ENCODE results near the gene EIF2S3.
"Not testable (repeated sequence)": the region's sequence is repeated elsewhere in the genome, so short reads cannot be mapped to it uniquely, and the experiment has no call there.

EIF2S3 gene

DNA sequence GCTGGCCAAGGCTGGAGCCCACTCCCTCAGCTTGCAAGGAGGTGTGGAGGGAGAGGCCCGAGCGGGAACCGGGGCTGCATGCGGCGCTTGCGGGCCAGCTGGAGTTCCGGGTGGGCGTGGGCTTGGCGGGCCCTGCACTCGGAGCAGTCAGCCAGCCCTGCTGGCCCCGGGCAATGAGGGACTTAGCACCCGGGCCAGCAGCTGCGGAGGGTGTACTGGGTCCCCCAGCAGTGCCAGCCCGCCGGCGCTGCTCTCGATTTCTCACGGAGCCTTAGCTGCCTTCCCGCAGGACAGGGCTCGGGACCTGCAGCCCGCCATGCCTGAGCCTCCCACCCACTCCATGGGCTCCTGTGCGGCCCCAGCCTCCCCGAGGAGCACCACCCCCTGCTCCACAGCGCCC lies 5.1 kb upstream of the EIF2S3 start:
- not testable (repeated sequence) for DNase-seq (ENCODE audit: low read depth in 4 of 4, low spot score in 1 of 4)

DNA sequence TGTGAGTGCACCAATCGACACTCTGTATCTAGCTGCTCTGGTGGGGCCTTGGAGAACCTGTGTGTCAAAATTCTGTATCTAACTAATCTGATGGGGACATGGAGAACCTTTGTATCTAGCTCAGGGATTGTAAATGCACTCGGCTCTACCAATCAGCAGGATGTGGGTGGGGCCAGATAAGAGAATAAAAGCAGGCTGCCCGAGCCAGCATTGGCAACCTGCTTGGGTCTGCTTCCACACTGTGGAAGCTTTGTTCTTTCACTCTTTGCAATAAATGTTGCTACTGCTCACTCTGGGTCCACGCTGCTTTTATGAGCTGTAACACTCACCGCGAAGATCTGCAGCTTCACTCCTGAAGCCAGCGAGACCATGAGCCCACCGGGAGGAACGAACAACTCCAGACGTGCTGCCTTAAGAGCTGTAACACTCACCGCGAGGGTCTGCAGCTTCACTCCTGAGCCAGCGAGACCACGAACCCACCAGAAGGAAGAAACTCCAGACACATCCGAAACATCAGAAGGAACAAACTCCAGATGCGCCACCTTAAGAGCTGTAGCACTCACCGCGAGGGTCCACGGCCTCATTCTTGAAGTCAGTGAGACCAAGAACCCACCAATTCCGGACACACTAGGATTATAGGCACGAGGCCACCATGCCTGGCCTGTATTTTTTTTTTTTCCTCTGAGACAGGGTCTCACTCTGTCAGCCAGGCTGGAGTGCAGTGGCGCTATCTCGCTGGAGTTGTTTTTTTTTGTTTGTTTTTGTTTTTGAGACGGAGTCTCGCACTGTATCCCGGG lies 4.0 kb upstream of the EIF2S3 start:
- DNase-seq (ENCODE audit: low read depth in 4 of 4, low spot score in 1 of 4): not testable (repeated sequence)

DNA sequence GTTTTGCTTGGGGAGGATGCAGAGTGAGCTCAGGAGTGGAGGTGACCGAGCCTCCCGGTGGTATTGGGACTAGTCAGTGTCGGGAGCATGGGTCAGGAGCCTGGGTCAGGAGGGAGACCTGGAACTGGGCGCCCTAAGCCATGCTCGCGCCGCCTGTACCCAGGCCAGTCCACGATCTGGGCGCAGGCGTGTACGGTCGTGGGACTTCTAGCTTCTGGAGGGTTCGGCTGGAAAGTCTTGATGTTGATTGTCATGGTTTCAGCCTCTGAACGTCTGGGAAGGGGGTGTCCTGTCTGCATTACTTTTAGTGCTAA lies 244 bp downstream of the EIF2S3 start:
- no peak for DNase-seq (ENCODE audit: low read depth in 4 of 4, low spot score in 1 of 4)

GRCh38 chrX:24063488-24063887 lies 8.7 kb downstream of the EIF2S3 start:
- no peak for DNase-seq (ENCODE audit: low read depth in 4 of 4, low spot score in 1 of 4)

GRCh38 chrX:24069877-24070276 lies 15.1 kb downstream of the EIF2S3 start:
- DNase-seq (ENCODE audit: low read depth in 4 of 4, low spot score in 1 of 4): no peak

DNA sequence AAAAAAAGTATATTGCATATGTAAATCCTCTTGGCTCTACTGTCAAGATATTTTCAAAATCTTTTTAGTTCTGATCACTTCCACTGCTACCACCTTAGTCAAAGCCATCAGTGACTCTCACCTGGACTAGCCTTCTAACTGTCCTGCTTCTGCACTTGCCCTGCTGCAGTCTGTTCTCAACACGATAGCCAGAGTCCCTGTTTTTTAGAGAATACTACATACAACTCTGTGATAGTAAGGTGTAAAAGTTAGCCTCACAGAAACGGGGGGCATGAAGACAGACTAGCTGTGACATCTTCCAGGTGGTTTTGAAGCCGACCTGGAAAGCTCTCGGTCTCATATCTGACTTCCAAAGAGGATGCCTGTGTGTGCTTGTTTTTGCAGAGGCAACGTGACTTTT lies 24.7 kb downstream of the EIF2S3 start:
- no peak for DNase-seq (ENCODE audit: low read depth in 4 of 4, low spot score in 1 of 4)

DNA sequence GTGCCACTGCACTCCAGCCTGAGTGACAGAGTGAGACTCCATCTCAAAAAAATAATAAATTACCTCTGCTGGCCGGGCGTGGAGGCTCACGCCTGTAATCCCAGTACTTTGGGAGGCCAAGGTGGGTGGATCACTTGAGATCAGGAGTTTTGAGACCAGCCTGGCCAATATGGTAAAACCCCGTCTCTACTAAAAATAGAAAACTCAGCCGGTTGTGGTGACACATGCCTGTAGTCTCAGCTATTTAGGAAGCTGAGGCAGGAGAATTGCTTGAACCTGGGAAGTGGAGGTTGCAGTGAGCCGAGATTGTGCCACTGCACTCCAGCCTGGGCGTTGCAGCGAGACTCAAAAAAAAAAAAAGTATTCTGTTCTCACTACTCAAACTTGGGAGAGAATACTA lies 25.5 kb downstream of the EIF2S3 start:
- DNase-seq (ENCODE audit: low read depth in 4 of 4, low spot score in 1 of 4): not testable (repeated sequence)

- DNase-seq (ENCODE audit: low read depth in 4 of 4, low spot score in 1 of 4): no peak
Measured at GRCh38 chrX:24080704-24081103, 25.9 kb downstream of the EIF2S3 start.

- peak in 1 of 4 experiments; percentile 30 for DNase-seq (ENCODE audit: low read depth in 4 of 4, low spot score in 1 of 4)
Measured at GRCh38 chrX:24081661-24082154, 27.0 kb downstream of the EIF2S3 start.

DNA sequence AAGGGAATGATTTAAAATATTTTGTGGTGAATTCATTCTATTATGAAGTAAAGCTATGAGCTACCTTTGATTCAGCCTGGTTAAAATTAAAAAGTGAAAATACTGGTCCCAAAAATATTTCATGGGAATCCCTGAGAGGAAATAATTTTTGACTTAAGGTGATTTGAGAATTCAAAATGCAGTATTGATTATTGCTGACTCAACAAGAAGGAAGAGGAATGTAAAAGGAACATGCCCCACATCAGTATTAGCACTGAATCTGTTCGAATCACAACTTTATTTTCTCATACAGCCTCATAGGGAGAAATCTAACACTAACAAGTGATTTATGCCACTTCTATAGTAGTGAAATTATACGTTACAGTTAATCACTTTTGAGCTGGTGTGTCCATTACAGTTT lies 27.7 kb downstream of the EIF2S3 start:
- DNase-seq (ENCODE audit: low read depth in 4 of 4, low spot score in 1 of 4): no peak

DNA sequence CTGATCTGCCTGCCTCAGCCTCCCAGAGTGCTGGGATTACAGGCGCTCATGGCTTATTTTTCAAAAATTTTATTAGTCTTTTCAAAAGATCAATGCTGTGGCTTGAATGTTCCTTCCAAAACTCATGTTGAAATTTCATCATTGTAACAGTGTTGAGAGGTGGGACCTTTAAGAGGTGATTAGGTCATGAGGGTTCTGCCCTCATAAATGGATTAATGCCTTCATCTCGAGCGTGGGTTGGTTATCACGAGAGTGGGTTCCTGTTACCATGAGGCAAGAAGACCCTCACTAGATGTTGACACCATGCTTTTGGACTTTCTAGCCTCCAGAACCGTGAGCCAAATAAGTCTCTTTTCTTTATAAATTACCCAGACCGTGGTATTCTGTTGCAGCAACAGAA lies 30.3 kb downstream of the EIF2S3 start:
- no peak for DNase-seq (ENCODE audit: low read depth in 4 of 4, low spot score in 1 of 4)

GRCh38 chrX:24090300-24091200 lies 35.8 kb downstream of the EIF2S3 start:
- no peak for DNase-seq (ENCODE audit: low read depth in 4 of 4, low spot score in 1 of 4)

- DNase-seq (ENCODE audit: low read depth in 4 of 4, low spot score in 1 of 4): no peak
Measured at GRCh38 chrX:24093746-24094145, 39.0 kb downstream of the EIF2S3 start.

- DNase-seq (ENCODE audit: low read depth in 4 of 4, low spot score in 1 of 4): no peak
Measured at GRCh38 chrX:24097741-24098260, 43.0 kb downstream of the EIF2S3 start.

- no peak for DNase-seq (ENCODE audit: low read depth in 4 of 4, low spot score in 1 of 4)
Measured at GRCh38 chrX:24098932-24099331, 44.2 kb downstream of the EIF2S3 start.

- no peak for DNase-seq (ENCODE audit: low read depth in 4 of 4, low spot score in 1 of 4)
Measured at GRCh38 chrX:24099394-24099793, 44.6 kb downstream of the EIF2S3 start.

- DNase-seq (ENCODE audit: low read depth in 4 of 4, low spot score in 1 of 4): no peak
Measured at GRCh38 chrX:24100713-24101112, 46.0 kb downstream of the EIF2S3 start.

- no peak for DNase-seq (ENCODE audit: low read depth in 4 of 4, low spot score in 1 of 4)
Measured at GRCh38 chrX:24110069-24110468, 55.3 kb downstream of the EIF2S3 start.

DNA sequence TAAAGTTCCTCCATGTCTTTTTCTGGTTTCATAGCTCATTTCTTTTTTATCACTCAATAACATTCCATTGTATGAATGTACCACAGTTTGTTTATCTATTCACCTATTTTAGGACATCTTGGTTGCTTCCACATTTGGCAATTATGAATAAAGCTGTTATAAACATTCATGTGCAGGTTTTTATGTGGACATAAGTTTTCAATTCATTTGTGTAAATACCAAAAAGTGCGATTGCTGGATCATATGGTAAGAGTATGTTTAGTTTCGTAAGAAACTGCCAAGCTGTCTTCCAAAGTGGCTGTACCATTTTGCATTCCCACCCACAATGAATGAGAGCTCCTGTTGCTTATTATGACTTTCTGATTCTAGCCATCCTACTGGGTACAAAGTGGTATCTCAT lies 58.4 kb downstream of the EIF2S3 start:
- DNase-seq (ENCODE audit: low read depth in 4 of 4, low spot score in 1 of 4): no peak

DNA sequence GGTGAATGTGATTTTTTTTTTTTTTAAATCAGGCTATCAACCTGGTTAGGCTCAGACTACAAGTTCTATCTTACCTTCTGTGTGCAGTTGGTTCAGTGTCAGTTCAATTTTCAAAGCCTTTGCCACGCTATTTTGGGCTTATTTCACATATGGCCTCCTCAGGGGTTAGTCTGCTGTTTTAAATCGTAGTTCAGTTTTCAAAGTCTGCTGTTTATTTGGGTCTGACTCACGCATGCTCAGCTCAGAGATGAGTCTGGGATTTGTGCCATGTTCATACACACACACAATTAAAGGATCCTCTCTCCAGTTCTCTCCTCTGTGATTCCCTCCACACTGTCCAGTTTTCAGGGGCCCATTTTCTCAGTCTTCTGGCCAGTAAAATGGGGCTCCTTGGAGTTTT lies 62.5 kb downstream of the EIF2S3 start:
- DNase-seq (ENCODE audit: low read depth in 4 of 4, low spot score in 1 of 4): no peak

DNA sequence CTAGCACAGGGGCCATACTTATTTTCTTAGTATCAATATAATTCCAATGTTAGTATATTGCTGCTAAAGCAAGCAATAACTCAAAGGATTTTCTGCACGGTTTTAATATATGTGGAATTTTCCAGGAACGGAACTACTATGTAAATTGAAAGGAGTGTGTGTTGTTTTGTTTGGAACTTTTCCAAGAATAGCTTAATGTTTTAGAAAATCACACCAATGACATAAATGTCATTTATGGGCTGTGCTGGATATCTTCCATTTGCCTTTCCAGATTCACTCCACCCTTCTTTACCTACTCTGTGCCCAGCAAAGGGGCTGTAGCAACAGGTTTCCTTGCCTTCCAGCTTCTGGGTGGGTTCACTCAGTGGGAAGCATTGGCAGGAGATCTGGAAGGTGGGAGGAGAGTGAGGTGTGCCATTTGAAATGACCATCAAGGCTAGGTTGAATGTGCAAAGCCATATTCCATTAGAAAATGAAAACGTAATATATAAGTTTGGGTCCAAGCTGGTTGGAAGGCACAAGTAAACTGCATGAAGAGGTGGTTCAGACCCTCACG lies 69.6 kb downstream of the EIF2S3 start:
- no peak for DNase-seq (ENCODE audit: low read depth in 4 of 4, low spot score in 1 of 4)
